ENCODE measurements around the gene TM9SF1. TPM values are rescaled to one million over a fixed set of nuclear protein-coding genes. Genes with fewer than 3 reads are reported as not detected.

Gene TM9SF1
- total and polyA plus RNA-seq, 9 of the 15 experiments (the other 6 are each of a cell fraction or from before 2014, with no cell fraction given): 5.3 to 20.3 (median 11.8) TPM

DNA sequence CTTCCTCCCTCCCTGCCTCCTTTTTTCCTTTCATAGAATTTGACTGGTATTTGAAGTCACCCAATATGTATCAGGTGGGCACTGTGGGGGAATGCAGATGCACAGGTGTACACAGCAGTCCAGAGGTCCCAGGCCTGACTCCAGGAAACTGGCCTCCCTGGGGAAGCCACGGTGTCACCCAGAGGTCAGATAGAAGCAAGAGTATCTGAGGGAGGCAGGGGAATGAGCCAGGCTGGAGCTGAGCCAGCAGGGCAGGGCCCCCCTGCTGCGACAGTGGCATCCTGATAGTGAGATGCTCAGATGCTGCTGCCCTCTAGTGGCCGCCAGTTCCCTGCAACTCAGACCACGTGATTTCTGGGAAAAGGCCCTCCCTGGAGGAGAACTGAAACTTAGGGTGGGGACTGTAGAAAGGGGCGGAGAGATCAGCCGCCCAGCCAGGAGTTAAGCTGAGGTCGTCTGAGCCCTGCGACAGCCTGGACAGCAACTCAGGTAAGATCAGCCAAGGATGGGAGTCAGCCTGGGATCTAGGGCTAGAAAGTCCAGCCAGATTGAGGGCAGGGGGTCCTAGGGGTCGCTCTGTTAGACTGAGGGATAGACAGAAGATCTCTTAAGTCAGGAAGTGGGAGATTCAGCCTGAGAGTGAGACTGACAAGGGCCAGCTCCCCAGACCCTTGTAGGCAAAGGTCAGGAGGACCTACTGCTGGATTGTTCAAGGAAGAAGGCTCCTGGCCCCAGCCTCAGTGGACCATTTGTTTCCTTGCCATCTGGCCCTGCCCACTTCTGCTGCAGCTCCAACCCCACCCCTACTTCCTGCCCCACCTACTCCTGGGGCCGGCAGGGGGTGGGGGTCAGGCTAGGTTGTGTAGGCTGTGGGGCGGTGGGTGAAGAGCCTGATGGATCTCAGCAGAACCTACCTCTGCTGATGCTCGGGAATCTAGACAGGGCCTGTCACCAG is 34.1 kb downstream of the TM9SF1 start, which contains the start of gene IRF9 (continued):
- TF ChIP-seq PBX2 (CRISPR knock-in tag; IDR thresholded peaks at IDR 0.05; ENCODE audit: low read depth) (no peak), PBX2 (tag; conservative IDR thresholded peaks at IDR 0.05; ENCODE audit: low read depth) (no peak), TEAD4 (IDR thresholded peaks at IDR 0.05; ENCODE audit: low read length) (no peak), TEAD4 (CRISPR knock-in tag; IDR thresholded peaks at IDR 0.05; ENCODE audit: borderline replicate concordance) (no peak), CBFA2T2 (conservative IDR thresholded peaks at IDR 0.05) (peak; percentile 76), TOE1 (IDR thresholded peaks at IDR 0.05; ENCODE audit: borderline replicate concordance) (peak; percentile 97), TOE1 (CRISPR knock-in tag; IDR thresholded peaks at IDR 0.05; ENCODE audit: borderline replicate concordance, low read depth) (no peak), PCBP1 (IDR thresholded peaks at IDR 0.05; ENCODE audit: low read depth, low read length, poor library complexity, severe bottlenecking) (no peak), IRF2 (CRISPR knock-in tag; IDR thresholded peaks at IDR 0.05) (no peak), ZNF133 (CRISPR knock-in tag; IDR thresholded peaks at IDR 0.05) (no peak), ZNF778 (CRISPR knock-in tag; IDR thresholded peaks at IDR 0.05) (no peak), ZNF311 (CRISPR knock-in tag; IDR thresholded peaks at IDR 0.05) (no peak), NR2C2 (CRISPR knock-in tag; IDR thresholded peaks at IDR 0.05) (no peak), NR2C2 (tag; IDR thresholded peaks at IDR 0.05) (peak; percentile 63), HMG20B (CRISPR knock-in tag; IDR thresholded peaks at IDR 0.05) (no peak)
- TF ChIP-seq, protein P1, sequence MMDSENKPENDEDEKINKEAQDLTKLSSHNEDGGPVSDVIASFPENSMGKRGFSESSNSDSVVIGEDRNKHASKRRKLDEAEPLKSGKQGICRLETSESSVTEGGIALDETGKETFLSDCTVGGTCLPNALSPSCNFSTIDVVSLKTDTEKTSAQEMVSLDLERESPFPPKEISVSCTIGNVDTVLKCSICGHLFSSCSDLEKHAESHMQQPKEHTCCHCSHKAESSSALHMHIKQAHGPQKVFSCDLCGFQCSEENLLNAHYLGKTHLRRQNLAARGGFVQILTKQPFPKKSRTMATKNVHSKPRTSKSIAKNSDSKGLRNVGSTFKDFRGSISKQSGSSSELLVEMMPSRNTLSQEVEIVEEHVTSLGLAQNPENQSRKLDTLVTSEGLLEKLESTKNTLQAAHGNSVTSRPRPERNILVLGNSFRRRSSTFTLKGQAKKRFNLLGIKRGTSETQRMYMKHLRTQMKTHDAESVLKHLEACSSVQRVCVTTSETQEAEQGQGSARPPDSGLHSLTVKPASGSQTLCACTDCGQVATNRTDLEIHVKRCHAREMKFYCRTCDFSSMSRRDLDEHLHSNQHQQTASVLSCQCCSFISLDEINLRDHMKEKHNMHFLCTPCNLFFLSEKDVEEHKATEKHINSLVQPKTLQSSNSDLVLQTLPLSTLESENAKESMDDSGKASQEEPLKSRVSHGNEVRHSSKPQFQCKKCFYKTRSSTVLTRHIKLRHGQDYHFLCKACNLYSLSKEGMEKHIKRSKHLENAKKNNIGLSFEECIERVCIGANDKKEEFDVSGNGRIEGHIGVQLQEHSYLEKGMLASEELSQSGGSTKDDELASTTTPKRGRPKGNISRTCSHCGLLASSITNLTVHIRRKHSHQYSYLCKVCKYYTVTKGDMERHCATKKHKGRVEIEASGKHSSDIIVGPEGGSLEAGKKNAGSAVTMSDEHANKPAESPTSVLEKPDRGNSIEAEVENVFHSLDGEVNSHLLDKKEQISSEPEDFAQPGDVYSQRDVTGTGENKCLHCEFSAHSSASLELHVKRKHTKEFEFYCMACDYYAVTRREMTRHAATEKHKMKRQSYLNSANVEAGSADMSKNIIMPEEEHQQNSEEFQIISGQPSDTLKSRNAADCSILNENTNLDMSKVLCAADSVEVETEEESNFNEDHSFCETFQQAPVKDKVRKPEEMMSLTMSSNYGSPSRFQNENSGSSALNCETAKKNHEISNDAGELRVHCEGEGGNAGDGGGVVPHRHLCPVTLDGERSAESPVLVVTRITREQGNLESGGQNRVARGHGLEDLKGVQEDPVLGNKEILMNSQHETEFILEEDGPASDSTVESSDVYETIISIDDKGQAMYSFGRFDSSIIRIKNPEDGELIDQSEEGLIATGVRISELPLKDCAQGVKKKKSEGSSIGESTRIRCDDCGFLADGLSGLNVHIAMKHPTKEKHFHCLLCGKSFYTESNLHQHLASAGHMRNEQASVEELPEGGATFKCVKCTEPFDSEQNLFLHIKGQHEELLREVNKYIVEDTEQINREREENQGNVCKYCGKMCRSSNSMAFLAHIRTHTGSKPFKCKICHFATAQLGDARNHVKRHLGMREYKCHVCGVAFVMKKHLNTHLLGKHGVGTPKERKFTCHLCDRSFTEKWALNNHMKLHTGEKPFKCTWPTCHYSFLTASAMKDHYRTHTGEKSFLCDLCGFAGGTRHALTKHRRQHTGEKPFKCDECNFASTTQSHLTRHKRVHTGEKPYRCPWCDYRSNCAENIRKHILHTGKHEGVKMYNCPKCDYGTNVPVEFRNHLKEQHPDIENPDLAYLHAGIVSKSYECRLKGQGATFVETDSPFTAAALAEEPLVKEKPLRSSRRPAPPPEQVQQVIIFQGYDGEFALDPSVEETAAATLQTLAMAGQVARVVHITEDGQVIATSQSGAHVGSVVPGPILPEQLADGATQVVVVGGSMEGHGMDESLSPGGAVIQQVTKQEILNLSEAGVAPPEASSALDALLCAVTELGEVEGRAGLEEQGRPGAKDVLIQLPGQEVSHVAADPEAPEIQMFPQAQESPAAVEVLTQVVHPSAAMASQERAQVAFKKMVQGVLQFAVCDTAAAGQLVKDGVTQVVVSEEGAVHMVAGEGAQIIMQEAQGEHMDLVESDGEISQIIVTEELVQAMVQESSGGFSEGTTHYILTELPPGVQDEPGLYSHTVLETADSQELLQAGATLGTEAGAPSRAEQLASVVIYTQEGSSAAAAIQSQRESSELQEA (IDR thresholded peaks at IDR 0.05; ENCODE audit: low read depth): no peak
